Measurements from ENCODE around the gene MAGOHB.

MAGOHB gene

GRCh38 chr12:10641735-10642500 is 28.5 kb upstream of the MAGOHB start:
- no peak for TF ChIP-seq CTCF (IDR thresholded peaks at IDR 0.05; ENCODE audit: low read depth, low read length)
- H3K4me3 ChIP-seq (ENCODE audit: low read depth, low read length): no peak overlapping the region
- no peak for DNase-seq
- no peaks in the 10 kb centered on the region for H3K9me3 ChIP-seq
- no peaks in the 10 kb centered on the region for H3K36me3 ChIP-seq
- no peaks in the 10 kb centered on the region for H3K4me1 ChIP-seq
- no peaks in the 10 kb centered on the region; the same call in 1 of the 2 replicates for H3K27me3 ChIP-seq

GRCh38 chr12:10638728-10639127 is 25.3 kb upstream of the MAGOHB start:
- DNase-seq: no peak
- Histone ChIP-seq H3K4me3 (ENCODE audit: low read depth, low read length) (no peak overlapping the region), H3K27me3 (peaks cover 3% of the 10 kb centered on the region; the same call in 1 of the 2 replicates), H3K9me3 (no peaks in the 10 kb centered on the region), H3K36me3 (no peaks in the 10 kb centered on the region), H3K4me1 (no peaks in the 10 kb centered on the region)
- no peak for TF ChIP-seq CTCF (IDR thresholded peaks at IDR 0.05; ENCODE audit: low read depth, low read length)

GRCh38 chr12:10636611-10637010 is 23.2 kb upstream of the MAGOHB start:
- DNase-seq: no peak
- no peaks in the 10 kb centered on the region for H3K4me1 ChIP-seq
- no peak overlapping the region for H3K4me3 ChIP-seq (ENCODE audit: low read depth, low read length)
- no peak for TF ChIP-seq CTCF (IDR thresholded peaks at IDR 0.05; ENCODE audit: low read depth, low read length)
- no peaks in the 10 kb centered on the region for H3K9me3 ChIP-seq
- H3K27me3 ChIP-seq: peaks cover 4% of the 10 kb centered on the region; the same call in 1 of the 2 replicates
- no peaks in the 10 kb centered on the region for H3K36me3 ChIP-seq

- no peak overlapping the region for H3K4me3 ChIP-seq (ENCODE audit: low read depth, low read length)
- no peaks in the 10 kb centered on the region for H3K9me3 ChIP-seq
- DNase-seq: no peak
- no peaks in the 10 kb centered on the region for H3K36me3 ChIP-seq
- TF ChIP-seq CTCF (IDR thresholded peaks at IDR 0.05; ENCODE audit: low read depth, low read length): no peak
- peaks cover 4% of the 10 kb centered on the region; the same call in 1 of the 2 replicates for H3K27me3 ChIP-seq
- no peaks in the 10 kb centered on the region for H3K4me1 ChIP-seq
These were observed 22.7 kb upstream of the MAGOHB start for GRCh38 chr12:10636124-10636523.

GRCh38 chr12:10635306-10635705 is 21.9 kb upstream of the MAGOHB start:
- TF ChIP-seq CTCF (IDR thresholded peaks at IDR 0.05; ENCODE audit: low read depth, low read length): no peak
- no peaks in the 10 kb centered on the region for H3K4me1 ChIP-seq
- no peak for DNase-seq
- no peaks in the 10 kb centered on the region for H3K9me3 ChIP-seq
- peaks cover 4% of the 10 kb centered on the region; the same call in 1 of the 2 replicates for H3K27me3 ChIP-seq
- H3K36me3 ChIP-seq: no peaks in the 10 kb centered on the region
- H3K4me3 ChIP-seq (ENCODE audit: low read depth, low read length): no peak overlapping the region

- Histone ChIP-seq H3K36me3 (no peaks in the 10 kb centered on the region), H3K4me1 (no peaks in the 10 kb centered on the region), H3K27me3 (peaks cover 5% of the 10 kb centered on the region), H3K9me3 (no peaks in the 10 kb centered on the region), H3K4me3 (ENCODE audit: low read depth, low read length) (no peak overlapping the region)
- DNase-seq: no peak
- TF ChIP-seq CTCF (IDR thresholded peaks at IDR 0.05; ENCODE audit: low read depth, low read length): no peak
These were observed 21.0 kb upstream of the MAGOHB start for GRCh38 chr12:10634427-10634826.

Data from BE2C (cell line).